ENCODE data around the gene RNU6-1. TPM values are rescaled to one million over a fixed set of nuclear protein-coding genes. Genes with fewer than 3 reads are reported as not detected.

The RNU6-1 gene
- total RNA-seq, 1 experiment from 2014 or later: not detected

GRCh38 chr15:67839499-67839928 lies 331 bp downstream of the RNU6-1 start:
- BruUV-seq (replicated peaks): no TSS peak
- H3K4me3 ChIP-seq (ENCODE audit: low read depth, low read length): peak overlapping the region; percentile 85
- no peaks in the 10 kb centered on the region for H3K9me3 Mint-ChIP-seq (ENCODE audit: unreplicated experiment)
- DNase-seq: peak; percentile 48 to 58
- peak overlapping the region; percentile 95 for H3K27ac Mint-ChIP-seq (ENCODE audit: unreplicated experiment)
- no peaks in the 10 kb centered on the region for H3K9me3 ChIP-seq
- H3K36me3 ChIP-seq (ENCODE audit: control insufficient read depth, insufficient read depth, low read length): no peaks in the 10 kb centered on the region
- H3K27me3 ChIP-seq (replicated peaks; ENCODE audit: control insufficient read depth, insufficient read depth, low read length): no peaks in the 10 kb centered on the region
- ChIA-PET POLR2A (no interaction called here), CTCF (interaction anchor here (1.1 kb wide), 1 partner anchor 318 kb away, joined by 3 read pairs; no protein-coding TSS in a partner anchor)
- peak overlapping the region; percentile 70 for H3K4me3 Mint-ChIP-seq (ENCODE audit: unreplicated experiment)
- peaks cover 27% of the 10 kb centered on the region for H3K4me1 Mint-ChIP-seq (ENCODE audit: low read depth, unreplicated experiment)
- TF ChIP-seq, protein P1, sequence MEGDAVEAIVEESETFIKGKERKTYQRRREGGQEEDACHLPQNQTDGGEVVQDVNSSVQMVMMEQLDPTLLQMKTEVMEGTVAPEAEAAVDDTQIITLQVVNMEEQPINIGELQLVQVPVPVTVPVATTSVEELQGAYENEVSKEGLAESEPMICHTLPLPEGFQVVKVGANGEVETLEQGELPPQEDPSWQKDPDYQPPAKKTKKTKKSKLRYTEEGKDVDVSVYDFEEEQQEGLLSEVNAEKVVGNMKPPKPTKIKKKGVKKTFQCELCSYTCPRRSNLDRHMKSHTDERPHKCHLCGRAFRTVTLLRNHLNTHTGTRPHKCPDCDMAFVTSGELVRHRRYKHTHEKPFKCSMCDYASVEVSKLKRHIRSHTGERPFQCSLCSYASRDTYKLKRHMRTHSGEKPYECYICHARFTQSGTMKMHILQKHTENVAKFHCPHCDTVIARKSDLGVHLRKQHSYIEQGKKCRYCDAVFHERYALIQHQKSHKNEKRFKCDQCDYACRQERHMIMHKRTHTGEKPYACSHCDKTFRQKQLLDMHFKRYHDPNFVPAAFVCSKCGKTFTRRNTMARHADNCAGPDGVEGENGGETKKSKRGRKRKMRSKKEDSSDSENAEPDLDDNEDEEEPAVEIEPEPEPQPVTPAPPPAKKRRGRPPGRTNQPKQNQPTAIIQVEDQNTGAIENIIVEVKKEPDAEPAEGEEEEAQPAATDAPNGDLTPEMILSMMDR (IDR thresholded peaks at IDR 0.05; ENCODE audit: insufficient read depth in 1 of 2, low read depth in 1 of 2, low read length in 1 of 2, severe bottlenecking in 1 of 2, unreplicated experiment in 1 of 2): no peak
- peaks cover 15% of the 10 kb centered on the region for H3K36me3 Mint-ChIP-seq (ENCODE audit: insufficient read depth, unreplicated experiment)
- H3K27me3 Mint-ChIP-seq (ENCODE audit: insufficient read depth, unreplicated experiment): no peaks in the 10 kb centered on the region
- peaks cover 25% of the 10 kb centered on the region for H3K4me1 ChIP-seq
- intact Hi-C loops (cut with micrococcal nuclease; ENCODE audit: unreplicated experiment): loop anchor here (5.0 to 10.0 kb wide), 2 partner anchors 317 to 455 kb away; partner anchors contain the start of gene C15orf61

DNA sequence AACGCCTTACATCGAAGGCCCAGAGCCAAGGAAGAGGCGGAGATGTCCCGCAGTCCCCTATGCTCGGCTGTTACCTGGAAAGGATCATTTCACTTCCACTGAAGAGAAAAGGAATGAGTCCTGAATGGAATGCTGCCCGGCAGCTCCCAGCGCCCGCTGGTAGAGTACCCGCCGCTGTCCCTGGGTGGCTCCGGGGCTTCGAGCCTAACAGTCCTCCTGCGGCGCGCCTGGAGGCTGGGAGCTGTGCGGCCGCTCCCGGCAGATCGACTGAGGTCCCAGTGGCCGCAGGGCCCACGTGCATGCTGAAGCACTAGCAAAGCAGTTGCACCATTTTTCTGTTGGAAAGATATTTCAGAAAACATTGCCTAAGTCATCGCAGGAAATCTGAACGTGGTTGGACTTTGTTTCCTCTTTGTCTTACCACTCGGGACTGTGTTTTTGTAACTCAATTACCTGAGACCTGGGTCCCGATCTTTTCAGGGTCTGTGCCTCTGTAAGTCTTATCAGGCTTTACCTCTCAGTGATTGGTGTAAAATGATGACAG lies 984 bp downstream of the RNU6-1 start:
- H3K36me3 Mint-ChIP-seq (ENCODE audit: insufficient read depth, unreplicated experiment): peaks cover 15% of the 10 kb centered on the region
- H3K9me3 Mint-ChIP-seq (ENCODE audit: unreplicated experiment): no peaks in the 10 kb centered on the region
- Histone ChIP-seq H3K4me3 (ENCODE audit: low read depth, low read length) (peak overlapping the region; percentile 85), H3K9me3 (no peaks in the 10 kb centered on the region), H3K4me1 (peaks cover 19% of the 10 kb centered on the region), H3K27me3 (replicated peaks; ENCODE audit: control insufficient read depth, insufficient read depth, low read length) (no peaks in the 10 kb centered on the region), H3K36me3 (ENCODE audit: control insufficient read depth, insufficient read depth, low read length) (no peaks in the 10 kb centered on the region)
- POLR2A ChIA-PET: no interaction called here
- intact Hi-C loops (cut with micrococcal nuclease; ENCODE audit: unreplicated experiment): loop anchor here (5.0 to 10.0 kb wide), 2 partner anchors 317 to 454 kb away; partner anchors contain the start of gene C15orf61
- H3K4me3 Mint-ChIP-seq (ENCODE audit: unreplicated experiment): peak overlapping the region; percentile 70
- H3K27me3 Mint-ChIP-seq (ENCODE audit: insufficient read depth, unreplicated experiment): no peaks in the 10 kb centered on the region
- peak; percentile 81 to 82 for DNase-seq
- CTCF ChIA-PET: interaction anchor here (0.8 to 1.1 kb wide), 2 partner anchors 316 to 317 kb away, joined by 3 read pairs; no protein-coding TSS in a partner anchor
- peaks cover 20% of the 10 kb centered on the region for H3K4me1 Mint-ChIP-seq (ENCODE audit: low read depth, unreplicated experiment)
- peak overlapping the region; percentile 95 for H3K27ac Mint-ChIP-seq (ENCODE audit: unreplicated experiment)
- TF ChIP-seq, protein P1 (IDR thresholded peaks at IDR 0.05; ENCODE audit: insufficient read depth in 1 of 2, low read depth in 1 of 2, low read length in 1 of 2, severe bottlenecking in 1 of 2, unreplicated experiment in 1 of 2): peak in 1 of 2 experiments; percentile 12
- BruUV-seq (replicated peaks): TSS peak; percentile 49

DNA sequence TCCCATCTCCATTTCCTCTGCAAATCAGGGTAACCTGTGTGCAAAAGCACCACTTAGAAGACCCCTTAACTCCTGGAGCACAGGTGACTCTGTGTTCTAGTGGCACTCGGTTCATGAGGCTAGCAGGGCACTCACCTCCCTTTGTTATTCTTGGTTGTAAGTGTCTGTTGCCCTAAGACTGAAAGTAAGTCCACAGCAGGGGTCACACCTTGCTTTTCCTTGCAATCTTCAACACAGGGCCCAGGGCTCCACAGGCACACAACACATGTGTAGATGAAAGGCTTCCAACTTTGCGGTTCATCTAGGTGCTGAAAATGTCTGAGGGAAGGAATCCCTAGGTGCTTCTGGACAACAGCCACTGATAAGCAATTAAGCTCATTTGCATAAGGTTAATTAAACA lies 2.9 kb downstream of the RNU6-1 start:
- CTCF ChIA-PET: no interaction called here
- no peaks in the 10 kb centered on the region for H3K27me3 Mint-ChIP-seq (ENCODE audit: insufficient read depth, unreplicated experiment)
- H3K9me3 Mint-ChIP-seq (ENCODE audit: unreplicated experiment): no peaks in the 10 kb centered on the region
- Histone ChIP-seq H3K27me3 (replicated peaks; ENCODE audit: control insufficient read depth, insufficient read depth, low read length) (no peaks in the 10 kb centered on the region), H3K4me1 (peaks cover 7% of the 10 kb centered on the region; the same call in 1 of the 2 replicates), H3K4me3 (ENCODE audit: low read depth, low read length) (no peak overlapping the region), H3K36me3 (ENCODE audit: control insufficient read depth, insufficient read depth, low read length) (no peaks in the 10 kb centered on the region), H3K9me3 (no peaks in the 10 kb centered on the region)
- H3K4me1 Mint-ChIP-seq (ENCODE audit: low read depth, unreplicated experiment): peaks cover 7% of the 10 kb centered on the region
- intact Hi-C loops (cut with micrococcal nuclease; ENCODE audit: unreplicated experiment): loop anchor here (1.0 to 10.0 kb wide), 3 partner anchors 315 to 452 kb away; partner anchors contain the start of gene C15orf61
- H3K36me3 Mint-ChIP-seq (ENCODE audit: insufficient read depth, unreplicated experiment): peaks cover 15% of the 10 kb centered on the region
- POLR2A ChIA-PET: no interaction called here
- TF ChIP-seq, protein P1 (IDR thresholded peaks at IDR 0.05; ENCODE audit: insufficient read depth in 1 of 2, low read depth in 1 of 2, low read length in 1 of 2, severe bottlenecking in 1 of 2, unreplicated experiment in 1 of 2): no peak
- H3K4me3 Mint-ChIP-seq (ENCODE audit: unreplicated experiment): no peak overlapping the region
- DNase-seq: no peak
- H3K27ac Mint-ChIP-seq (ENCODE audit: unreplicated experiment): no peak overlapping the region
- BruUV-seq (replicated peaks): no TSS peak
